ENCODE data around the gene TENM3.
"Not testable (repeated sequence)": the region's sequence is repeated elsewhere in the genome, so short reads cannot be mapped to it uniquely, and the experiment has no call there.

Gene TENM3

GRCh38 chr4:182807767-182808548 lies 564.8 kb downstream of the TENM3 start:
- no peak for DNase-seq (ENCODE audit: low read depth in 2 of 2)

- no peak for DNase-seq (ENCODE audit: low read depth in 2 of 2)
Measured at GRCh38 chr4:182808673-182809416, 565.6 kb downstream of the TENM3 start.

- no peak for DNase-seq (ENCODE audit: low read depth in 2 of 2)
Measured at GRCh38 chr4:182809417-182810102, 566.4 kb downstream of the TENM3 start.

- no peak for DNase-seq (ENCODE audit: low read depth in 2 of 2)
Measured at GRCh38 chr4:182810103-182810615, 567.0 kb downstream of the TENM3 start.

GRCh38 chr4:182812916-182813315 lies 569.7 kb downstream of the TENM3 start:
- DNase-seq (ENCODE audit: low read depth in 2 of 2), result no peak

- DNase-seq (ENCODE audit: low read depth in 2 of 2), result not testable (repeated sequence)
Measured at GRCh38 chr4:182814065-182814464, 570.9 kb downstream of the TENM3 start.

GRCh38 chr4:182818926-182819730 lies 575.9 kb downstream of the TENM3 start:
- DNase-seq (ENCODE audit: low read depth in 2 of 2), result no peak

GRCh38 chr4:182819751-182820150 lies 576.5 kb downstream of the TENM3 start:
- no peak for DNase-seq (ENCODE audit: low read depth in 2 of 2)

GRCh38 chr4:182822554-182822953 lies 579.4 kb downstream of the TENM3 start:
- no peak for DNase-seq (ENCODE audit: low read depth in 2 of 2)

GRCh38 chr4:182823576-182823975 lies 580.4 kb downstream of the TENM3 start:
- no peak for DNase-seq (ENCODE audit: low read depth in 2 of 2)

- DNase-seq (ENCODE audit: low read depth in 2 of 2), result no peak
Measured at GRCh38 chr4:182825003-182825402, 581.8 kb downstream of the TENM3 start.

- no peak for DNase-seq (ENCODE audit: low read depth in 2 of 2)
Measured at GRCh38 chr4:182825786-182826185, 582.6 kb downstream of the TENM3 start.

- DNase-seq (ENCODE audit: low read depth in 2 of 2), result no peak
Measured at GRCh38 chr4:182826391-182826790, 583.2 kb downstream of the TENM3 start.

- no peak for DNase-seq (ENCODE audit: low read depth in 2 of 2)
Measured at GRCh38 chr4:182827166-182827565, 584.0 kb downstream of the TENM3 start.

GRCh38 chr4:182827954-182828353 lies 584.8 kb downstream of the TENM3 start:
- no peak for DNase-seq (ENCODE audit: low read depth in 2 of 2)

GRCh38 chr4:182828360-182829025 lies 585.3 kb downstream of the TENM3 start:
- DNase-seq (ENCODE audit: low read depth in 2 of 2), result no peak

GRCh38 chr4:182829196-182829595 lies 586.0 kb downstream of the TENM3 start:
- DNase-seq (ENCODE audit: low read depth in 2 of 2), result no peak

- DNase-seq (ENCODE audit: low read depth in 2 of 2), result no peak
Measured at GRCh38 chr4:182831376-182831775, 588.2 kb downstream of the TENM3 start.

GRCh38 chr4:182832352-182833120 lies 589.3 kb downstream of the TENM3 start:
- no peak for DNase-seq (ENCODE audit: low read depth in 2 of 2)
